ENCODE measurements around the gene IER5. TPM values are rescaled to one million over a fixed set of nuclear protein-coding genes. Genes with fewer than 3 reads are reported as not detected.

Gene IER5
- total RNA-seq (2022; extraction: Qiagen RNA extraction), result 22.4 to 31.5 TPM (median 29.2 TPM) in 5 replicates

DNA sequence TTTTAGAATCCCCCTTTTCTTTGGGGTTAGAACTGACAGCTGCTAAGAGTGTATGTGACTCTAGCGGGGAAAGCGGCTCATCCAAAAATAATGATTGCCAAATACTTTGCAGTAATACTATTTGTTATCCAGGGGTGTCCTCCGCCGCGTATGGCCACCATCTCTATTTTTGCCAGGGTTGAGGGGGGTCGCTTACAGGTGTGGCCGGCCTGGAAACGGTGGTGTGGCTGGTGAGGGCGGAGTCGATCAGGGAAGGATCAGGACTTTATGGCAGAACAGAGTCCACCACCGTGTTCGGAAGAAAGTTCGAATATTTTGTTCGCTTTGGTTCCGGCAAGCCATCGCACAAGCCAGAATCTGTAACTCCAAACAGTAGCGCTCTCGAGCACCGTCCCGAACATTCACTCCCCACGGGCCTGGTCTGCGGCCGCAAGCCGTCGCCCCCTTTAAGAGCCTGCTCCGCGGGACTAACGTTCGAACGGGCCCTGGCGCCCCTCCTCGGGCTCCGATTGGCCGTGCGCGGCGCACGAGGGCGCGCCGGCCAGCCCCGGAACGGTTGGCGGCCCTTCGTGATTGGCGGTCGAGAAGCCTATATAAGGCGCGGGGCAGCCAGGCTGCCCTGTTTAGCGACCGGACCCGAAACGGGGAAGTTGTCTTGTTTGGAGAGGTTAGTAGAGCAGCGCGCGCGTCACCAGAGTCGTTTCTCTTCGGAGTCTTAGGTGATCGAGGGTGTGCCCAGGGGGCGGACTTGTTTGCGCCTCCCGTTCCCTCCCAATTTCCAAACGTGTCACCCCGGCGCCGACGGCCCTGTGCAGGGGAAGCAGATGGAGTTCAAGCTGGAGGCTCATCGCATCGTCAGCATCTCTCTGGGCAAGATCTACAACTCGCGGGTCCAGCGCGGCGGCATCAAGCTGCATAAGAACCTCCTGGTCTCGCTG is at the start of gene IER5:
IER5 (plus strand) TSS at position 622 of the 938 bp plus-strand sequence; CDS start at position 825, 203 bp downstream.

Other genes with a start within 250 kb of the IER5 start
- 0.25 to 1.3 TPM (median 1.0 TPM) in 5 replicates for gene KIAA1614, start 175.8 kb upstream of the IER5 start, total RNA-seq (2022; extraction: Qiagen RNA extraction)
- gene STX6, start 65.8 kb upstream of the IER5 start, total RNA-seq (2022; extraction: Qiagen RNA extraction), result 11.4 to 13.2 TPM (median 13.1 TPM) in 5 replicates
- gene MR1, start 54.7 kb upstream of the IER5 start, total RNA-seq (2022; extraction: Qiagen RNA extraction), result 5.4 to 6.6 TPM (median 6.0 TPM) in 5 replicates